ENCODE results near the gene IL13. TPM values are rescaled to one million over a fixed set of nuclear protein-coding genes. Genes with fewer than 3 reads are reported as not detected.
A peak's percentile ranks its signal among the peaks of the same experiment; 100 is the strongest.

IL13 gene
- total and polyA plus RNA-seq, 10 of the 15 experiments (the other 5 are each of a cell fraction or from before 2014, with no cell fraction given), result 0.06 to 0.40 (median 0.11) TPM; not detected in 6

- TF ChIP-seq CUX1 (IDR thresholded peaks at IDR 0.05; ENCODE audit: insufficient replicate concordance, low read depth, low read length) (peak; percentile 90), KAT2A (conservative IDR thresholded peaks at IDR 0.05; ENCODE audit: control insufficient read depth, low read depth, low read length) (no peak), RUNX3 (IDR thresholded peaks at IDR 0.05; ENCODE audit: low read length) (no peak), BRCA1 (IDR thresholded peaks at IDR 0.05; ENCODE audit: low read depth, low read length) (peak; percentile 23; the same call in 1 of the 2 replicates), MYC (IDR thresholded peaks at IDR 0.05; ENCODE audit: insufficient read depth, insufficient read length, insufficient replicate concordance, low read length, severe bottlenecking) (peak; percentile 79), GATAD2B (conservative IDR thresholded peaks at IDR 0.05; ENCODE audit: low read depth) (peak; percentile 97), TAF1 (IDR thresholded peaks at IDR 0.05; ENCODE audit: borderline replicate concordance, low read depth, low read length) (no peak; the same call in 1 of the 2 replicates), IKZF2 (IDR thresholded peaks at IDR 0.05) (peak; percentile 95 to 96), GABPA (IDR thresholded peaks at IDR 0.05; ENCODE audit: low read depth) (no peak), USF2 (IDR thresholded peaks at IDR 0.05; ENCODE audit: borderline replicate concordance, low read depth, low read length) (no peak; the same call in 1 of the 2 replicates), PAX8 (IDR thresholded peaks at IDR 0.05) (no peak), NFXL1 (IDR thresholded peaks at IDR 0.05; ENCODE audit: borderline replicate concordance) (no peak), EZH2 (IDR thresholded peaks at IDR 0.05; ENCODE audit: borderline replicate concordance, control insufficient read depth, low read depth, low read length) (no peak), EP300 (IDR thresholded peaks at IDR 0.05; ENCODE audit: borderline replicate concordance in 1 of 2, control insufficient read depth in 1 of 2, low read depth in 2 of 2, low read length in 2 of 2) (peak; percentile 99 to 100), CREM (IDR thresholded peaks at IDR 0.05; ENCODE audit: low read depth) (peak; percentile 98), IRF3 (IDR thresholded peaks at IDR 0.05) (no peak), SPI1 (IDR thresholded peaks at IDR 0.05; ENCODE audit: borderline replicate concordance, insufficient read depth, low read depth, low read length) (peak; percentile 71), ZSCAN29 (IDR thresholded peaks at IDR 0.05) (peak; percentile 76; the same call in 1 of the 2 replicates), HDAC2 (IDR thresholded peaks at IDR 0.05) (no peak), BHLHE40 (IDR thresholded peaks at IDR 0.05; ENCODE audit: borderline replicate concordance in 1 of 2, low read depth in 2 of 2, low read length in 1 of 2) (peak; percentile 93 to 94), CBX3 (IDR thresholded peaks at IDR 0.05; ENCODE audit: borderline replicate concordance, low read depth) (no peak), LARP7 (IDR thresholded peaks at IDR 0.05) (0 out of 2 replicates have a peak, but pooled peaks have one; percentile 39)
Observed at GRCh38 chr5:132663771-132664695, 6.1 kb downstream of the IL13 start (continued).

Measured in GM12878 (cell line).